GM13977 (cell line): Measurements from ENCODE around the gene EXTL1.

Source experiments
- DNase-seq: peaks from one replicate; pipeline ENCODE4 v3.0.0; 2012; ENCODE audit warnings: low spot score
- CTCF ChIP-seq: IDR thresholded peaks from 2 replicates; pipeline ENCODE4 v1.5.1; 2012; ENCODE audit warnings: mild to moderate bottlenecking, control low read depth; ENCODE audit not compliant: insufficient read depth; ENCODE audit errors: extremely low read depth, missing control alignments
- in situ Hi-C: fragments of 300-500 bp; cut with MboI; formaldehyde crosslinking; loops from one replicate; pipeline ENCODE4 v1.12.0; 2022; ENCODE audit warnings: low sequenced_read_pairs, low pct_unique_long_range_greater_than_20kb, mixed read lengths, inconsistent platforms; ENCODE audit not compliant: unreplicated experiment

EXTL1 gene

DNA sequence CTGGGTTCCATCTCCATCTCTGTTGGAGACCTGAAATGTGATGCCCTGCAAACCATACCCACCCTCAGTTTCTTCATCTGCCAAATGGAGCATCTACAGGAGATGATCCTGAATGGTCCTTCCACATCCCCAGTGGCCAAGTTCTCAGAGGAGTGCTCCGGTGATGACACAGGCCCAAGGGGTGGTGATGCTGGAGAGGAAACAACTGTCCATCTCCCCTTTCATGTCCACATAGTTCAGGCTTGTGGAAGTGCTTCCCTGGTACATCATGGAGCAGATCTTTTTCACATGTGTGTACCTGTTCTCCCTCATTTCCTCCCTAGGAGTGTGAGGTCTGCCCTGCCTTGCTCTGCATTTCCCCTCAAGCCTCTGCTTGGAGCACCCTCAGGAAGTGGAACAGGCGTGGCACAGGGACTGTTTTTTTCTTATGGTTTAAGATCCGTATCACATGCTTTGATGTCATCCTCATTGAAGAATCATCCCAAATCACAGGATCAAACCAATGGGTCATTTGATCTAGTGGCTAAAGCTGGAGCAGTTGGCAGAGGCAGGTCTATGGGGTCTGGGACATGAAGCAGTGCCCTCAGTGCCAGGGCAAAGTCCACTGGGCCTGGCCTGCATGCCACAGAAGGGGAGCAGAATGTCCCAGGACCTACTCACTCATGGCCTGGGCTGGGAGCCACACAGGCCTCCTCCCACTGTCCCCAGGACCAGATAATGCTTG is 54.0 kb downstream of the EXTL1 start:
- no peak for DNase-seq
- in situ Hi-C loops = no loop called here
- TF ChIP-seq CTCF = no peak

- TF ChIP-seq CTCF = no peak
- DNase-seq = no peak
- in situ Hi-C loops = no loop called here
These were observed 55.9 kb downstream of the EXTL1 start for GRCh38 chr1:26077524-26077923.

DNA sequence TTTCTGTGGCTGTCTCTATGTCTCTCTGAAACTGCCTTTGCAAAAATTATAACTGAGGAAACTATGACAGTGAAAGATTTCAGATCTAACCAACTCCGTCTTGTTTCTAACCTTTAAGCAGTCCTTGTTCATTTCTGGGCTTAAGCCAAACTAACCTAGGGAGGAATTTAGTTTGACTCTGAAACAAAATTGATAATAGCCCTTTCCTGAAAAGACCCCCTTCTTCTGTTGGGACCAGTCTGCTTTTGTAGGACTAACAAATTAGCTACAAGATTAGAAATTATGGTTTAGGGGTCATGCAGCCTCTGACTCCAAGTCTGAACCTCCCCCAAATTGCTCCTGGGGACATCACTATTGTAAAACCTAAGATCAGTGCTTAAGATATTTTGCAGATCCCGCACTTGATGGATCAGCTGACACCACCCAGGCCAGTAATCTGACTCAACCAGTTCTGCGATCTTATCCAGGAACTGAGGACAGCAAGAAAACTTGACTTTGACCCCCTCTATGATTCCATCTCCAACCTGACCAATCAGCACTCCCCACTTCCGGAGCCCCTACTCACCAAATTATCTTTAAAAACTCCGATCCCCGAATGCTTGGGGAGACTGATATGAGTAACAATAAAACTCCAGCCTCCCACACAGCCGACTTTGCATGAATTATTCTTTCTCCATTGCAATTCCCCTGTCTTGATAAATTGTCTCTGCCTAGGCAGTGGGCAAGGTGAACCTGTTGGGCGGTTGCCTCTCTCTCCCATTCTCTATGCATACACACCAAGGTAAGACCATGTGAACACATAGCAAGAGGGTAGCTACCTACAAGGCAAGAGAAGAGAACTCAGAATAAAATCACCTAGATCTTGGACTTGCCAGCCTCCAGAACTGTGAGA is 57.0 kb downstream of the EXTL1 start:
- TF ChIP-seq CTCF = no peak
- DNase-seq = no peak
- in situ Hi-C loops = no loop called here

DNA sequence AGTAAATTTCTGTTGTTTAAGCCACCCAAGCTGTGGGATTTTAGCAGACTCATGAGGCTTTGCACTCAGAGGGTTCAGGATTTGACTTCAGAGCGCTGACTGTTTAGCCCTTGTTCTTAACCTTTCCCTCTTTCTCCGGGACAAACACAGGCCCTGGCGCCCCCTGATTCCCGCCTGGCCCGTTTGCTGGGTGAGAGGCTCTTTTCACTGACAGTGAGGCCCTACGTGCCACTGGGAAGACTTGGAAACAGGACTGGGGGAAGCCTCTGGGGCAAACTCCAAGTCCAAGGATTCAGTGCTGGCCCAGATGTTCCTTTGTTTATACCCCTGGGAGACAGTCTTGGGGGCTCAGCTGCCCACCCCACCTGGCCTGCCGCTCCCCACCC is 57.6 kb downstream of the EXTL1 start:
- no peak for TF ChIP-seq CTCF
- in situ Hi-C loops = no loop called here
- no peak for DNase-seq

DNA sequence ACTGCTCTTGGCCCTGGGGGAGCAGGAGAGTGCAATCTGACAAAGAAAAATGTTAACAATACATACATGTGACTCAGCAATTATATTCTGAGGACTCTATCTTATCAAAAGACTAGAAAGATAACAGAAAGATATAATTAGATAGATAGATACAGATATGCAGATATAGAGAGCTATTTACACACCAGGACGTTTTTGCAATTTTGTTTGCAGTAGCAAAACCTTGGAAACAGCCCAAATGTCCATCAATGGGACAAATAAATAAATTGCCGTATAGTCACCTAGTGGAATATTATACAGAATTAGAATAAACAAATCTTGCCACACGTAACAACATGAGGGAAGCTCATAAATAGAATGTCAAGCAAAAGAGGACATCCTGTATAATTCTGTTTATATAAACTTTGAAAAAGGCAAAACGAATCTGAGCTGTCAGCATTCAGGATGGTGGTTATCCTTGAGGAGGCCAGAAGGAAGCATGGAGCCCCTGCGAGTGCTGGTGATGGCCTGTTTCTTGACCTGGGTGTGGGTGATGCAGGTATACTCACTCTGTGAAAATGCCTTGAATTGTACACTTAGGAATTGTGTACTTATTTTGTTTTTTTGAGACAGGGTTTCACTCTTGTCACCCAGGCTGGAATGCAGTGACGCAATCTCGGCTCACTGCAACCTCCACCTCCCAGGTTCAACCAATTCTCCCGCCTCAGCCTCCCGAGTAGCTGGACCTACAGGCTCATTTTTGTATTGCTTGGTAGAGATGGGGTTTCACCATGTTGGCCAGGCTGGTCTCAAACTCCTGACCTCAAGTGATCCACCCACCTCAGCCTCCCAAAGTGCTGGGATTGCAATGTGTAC is 58.6 kb downstream of the EXTL1 start:
- DNase-seq = no peak
- TF ChIP-seq CTCF = no peak
- in situ Hi-C loops = no loop called here
